GM15510 (cell line): ENCODE results near the gene PGM2.

ENCODE experiments used
- POLR2A ChIP-seq: IDR thresholded peaks from 3 replicates; pipeline ENCODE4 v1.6.1; 2011; ENCODE audit warnings: borderline replicate concordance; ENCODE audit not compliant: insufficient read length; ENCODE audit errors: extremely low read depth

PGM2 gene

GRCh38 chr4:37879365-37879764 lies 52.9 kb downstream of the PGM2 start:
- TF ChIP-seq POLR2A = no peak

- TF ChIP-seq POLR2A = no peak
These were observed 55.3 kb downstream of the PGM2 start for GRCh38 chr4:37881811-37882210.

- no peak for TF ChIP-seq POLR2A
These were observed 56.3 kb downstream of the PGM2 start for GRCh38 chr4:37882665-37883296.

GRCh38 chr4:37884855-37885487 lies 58.5 kb downstream of the PGM2 start:
- TF ChIP-seq POLR2A = no peak

GRCh38 chr4:37885496-37885895 lies 59.0 kb downstream of the PGM2 start:
- no peak for TF ChIP-seq POLR2A

GRCh38 chr4:37889849-37890800 lies 63.6 kb downstream of the PGM2 start:
- TF ChIP-seq POLR2A = no peak

GRCh38 chr4:37890801-37891259 lies 64.3 kb downstream of the PGM2 start, which contains the start of gene TBC1D1:
TSS of gene TBC1D1 (plus strand) at chr4:37891084. CDS start at chr4:37902096, 11,012 bp downstream.
- no peak for TF ChIP-seq POLR2A

GRCh38 chr4:37891260-37892159 lies 65.0 kb downstream of the PGM2 start:
- no peak for TF ChIP-seq POLR2A

GRCh38 chr4:37892641-37893040 lies 66.2 kb downstream of the PGM2 start:
- TF ChIP-seq POLR2A = no peak

GRCh38 chr4:37893164-37893563 lies 66.7 kb downstream of the PGM2 start:
- TF ChIP-seq POLR2A = no peak

GRCh38 chr4:37895271-37895670 lies 68.8 kb downstream of the PGM2 start:
- TF ChIP-seq POLR2A = no peak

GRCh38 chr4:37896206-37896860 lies 69.8 kb downstream of the PGM2 start:
- TF ChIP-seq POLR2A = no peak

GRCh38 chr4:37902212-37902611 lies 75.7 kb downstream of the PGM2 start:
- TF ChIP-seq POLR2A = no peak
